NCI-H1694 (cell line): ENCODE data around the gene VPS13A.
"Not testable (repeated sequence)": the region's sequence is repeated elsewhere in the genome, so short reads cannot be mapped to it uniquely, and the experiment has no call there.

Experiments
- DNase-seq: peaks from one replicate; lab custom pipeline; 2025; lab: John Stamatoyannopoulos, UW

The VPS13A gene

DNA sequence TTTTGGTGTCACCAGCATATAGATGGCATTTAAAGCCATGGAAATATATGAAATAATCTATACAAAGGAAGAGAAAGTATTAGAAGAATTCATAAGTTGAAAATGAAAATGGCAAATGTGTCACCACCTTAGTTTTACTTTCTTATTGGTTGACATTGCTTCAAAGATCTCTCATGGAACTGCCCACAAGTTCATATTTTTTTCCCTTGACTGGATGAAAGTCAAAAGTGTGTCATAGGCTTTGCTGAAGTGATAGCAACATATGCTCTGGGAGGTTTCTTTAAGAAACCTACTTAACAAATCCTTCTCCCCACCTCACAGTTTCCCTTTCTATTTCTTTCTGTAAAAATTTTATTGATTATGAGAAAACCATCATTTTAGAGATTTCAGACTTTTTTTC is 127.2 kb downstream of the VPS13A start:
- no peak for DNase-seq

DNA sequence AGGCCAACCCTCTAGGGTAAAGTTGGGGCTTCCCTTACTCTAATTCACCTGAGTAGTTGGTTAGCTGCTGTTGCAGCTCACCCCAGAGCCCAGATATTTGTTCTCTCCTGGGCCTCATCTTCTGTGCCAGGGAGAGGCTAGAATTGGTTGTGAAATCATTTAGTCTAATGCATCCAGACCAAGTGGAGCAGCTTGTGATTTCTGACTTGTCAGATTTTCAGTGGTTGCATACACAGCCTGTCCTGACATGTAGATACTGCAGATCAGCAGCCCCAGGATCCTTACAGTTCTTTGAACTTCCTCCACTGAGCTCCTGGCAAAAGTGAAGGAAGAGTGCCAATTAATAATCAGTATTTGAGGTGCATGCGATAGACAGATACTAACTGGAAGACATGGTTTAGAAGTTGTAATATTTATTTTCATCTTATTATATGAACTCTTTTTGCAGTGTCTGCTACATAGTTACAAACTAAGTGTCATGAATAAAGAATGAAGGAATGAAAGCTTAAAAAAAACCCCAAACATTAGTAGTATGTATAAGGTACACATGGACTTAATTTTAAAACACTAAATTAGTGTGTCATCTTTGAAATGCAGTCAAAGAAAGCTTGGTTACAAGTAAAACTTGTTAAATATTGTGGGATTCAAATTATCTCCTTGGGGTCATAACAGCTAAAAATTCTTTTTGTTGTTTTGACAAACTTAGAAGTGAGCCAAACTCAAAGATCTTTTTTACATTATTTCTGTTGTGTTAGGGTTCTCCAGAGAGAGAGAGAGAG is 128.5 kb downstream of the VPS13A start:
- DNase-seq: no peak

GRCh38 chr9:77307166-77307565 is 129.8 kb downstream of the VPS13A start:
- DNase-seq: no peak

DNA sequence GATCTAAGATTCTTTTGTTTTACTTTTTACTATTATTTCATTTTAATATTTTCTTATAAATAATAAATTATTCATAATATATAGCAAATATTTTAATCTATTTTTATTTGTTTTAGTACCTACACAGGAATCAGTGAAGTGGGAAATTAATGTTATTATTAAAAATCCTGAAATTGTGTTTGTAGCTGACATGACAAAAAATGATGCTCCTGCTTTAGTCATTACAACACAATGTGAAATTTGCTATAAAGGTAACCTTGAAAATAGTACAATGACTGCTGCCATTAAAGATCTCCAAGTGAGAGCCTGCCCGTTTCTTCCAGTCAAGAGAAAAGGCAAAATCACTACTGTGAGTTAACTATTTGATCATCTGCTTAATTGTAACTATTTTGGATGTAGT is 138.7 kb downstream of the VPS13A start:
- DNase-seq: no peak

DNA sequence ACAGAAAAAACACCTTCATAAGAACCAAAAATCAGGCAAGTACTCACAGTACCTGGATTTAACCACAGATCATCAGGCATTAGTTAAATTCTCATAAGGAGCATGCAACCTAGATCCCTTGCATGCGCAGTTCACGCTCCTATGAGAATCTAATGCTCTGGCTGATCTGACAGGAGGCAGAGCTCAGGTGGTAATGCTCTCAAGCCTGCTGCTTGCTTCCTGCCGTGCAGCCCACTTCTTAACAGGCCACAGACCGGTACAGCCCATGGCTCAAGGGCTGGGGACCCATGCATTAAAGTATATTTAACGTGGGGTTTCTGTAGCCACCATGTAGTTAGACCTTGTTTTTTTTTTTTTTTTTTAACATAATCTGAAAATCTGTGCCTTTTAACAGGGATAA is 147.7 kb downstream of the VPS13A start:
- no peak for DNase-seq

- no peak for DNase-seq
Measured at GRCh38 chr9:77328102-77328501, 150.8 kb downstream of the VPS13A start.

DNA sequence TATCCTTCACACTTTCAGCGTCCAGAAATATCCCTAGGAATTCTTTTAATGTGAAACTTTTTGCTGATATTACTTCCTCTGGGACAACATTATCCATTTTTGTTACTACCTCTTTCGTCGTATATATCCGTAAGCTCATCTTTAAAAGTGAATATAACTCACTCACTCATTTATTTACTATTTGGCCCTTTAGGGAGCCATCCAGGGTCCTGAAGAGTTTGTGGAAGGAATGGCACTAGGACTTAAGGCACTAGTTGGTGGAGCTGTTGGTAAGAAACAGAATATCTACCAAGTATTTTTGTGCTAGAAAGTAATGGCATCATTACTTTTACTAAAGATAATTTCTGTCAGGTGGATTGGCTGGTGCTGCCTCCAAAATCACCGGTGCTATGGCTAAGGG is 192.7 kb downstream of the VPS13A start:
- DNase-seq: no peak

GRCh38 chr9:77374266-77374665 is 196.9 kb downstream of the VPS13A start:
- no peak for DNase-seq

DNA sequence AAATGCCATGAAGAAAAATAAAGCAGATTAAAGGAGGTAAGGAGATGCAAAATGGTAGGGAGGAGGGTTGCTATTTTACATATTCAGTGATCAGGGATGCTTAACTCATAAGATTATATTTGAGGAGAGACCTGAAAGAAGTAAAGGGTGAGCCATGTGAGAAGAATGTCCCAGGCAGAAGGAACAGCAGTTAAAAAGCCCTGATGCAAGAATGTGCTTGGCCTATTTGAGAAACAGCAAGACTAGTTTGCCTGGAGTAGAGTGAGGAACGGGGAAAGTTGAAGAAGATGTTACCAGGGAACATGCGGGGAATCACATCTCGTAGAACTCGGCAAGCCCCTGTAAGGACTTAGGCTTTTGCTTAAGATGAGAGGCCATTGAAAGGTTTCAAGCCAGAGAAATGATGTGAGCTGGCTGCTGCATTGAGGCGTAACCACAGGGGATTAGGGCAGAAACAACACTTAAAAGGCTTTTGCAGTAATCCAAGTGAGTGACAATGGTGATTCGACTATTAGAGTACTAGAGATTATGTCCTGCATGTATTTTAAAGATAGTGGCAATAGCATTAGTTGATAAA is 198.7 kb downstream of the VPS13A start:
- DNase-seq: no peak

- DNase-seq: no peak
Measured at GRCh38 chr9:77384406-77384805, 207.1 kb downstream of the VPS13A start.

- DNase-seq: no peak
Measured at GRCh38 chr9:77386187-77386586, 208.9 kb downstream of the VPS13A start.

DNA sequence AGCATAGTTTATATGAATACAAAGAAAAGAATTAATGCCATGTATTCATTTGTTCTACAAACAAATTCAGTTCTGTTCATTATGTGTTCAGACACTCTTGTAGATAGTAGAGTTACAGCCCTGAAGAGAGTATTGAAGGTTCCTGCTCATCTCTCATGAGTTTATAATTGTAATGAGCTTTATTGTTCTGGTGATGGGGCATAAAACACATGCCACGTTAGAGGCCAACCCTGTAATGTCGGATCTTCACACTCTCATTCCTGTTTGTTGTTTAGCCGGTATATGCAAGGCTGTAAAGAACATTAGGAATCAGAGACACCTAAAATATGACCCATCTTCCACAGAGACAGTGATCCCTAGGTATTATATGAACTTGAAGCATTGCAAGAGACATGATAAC is 214.5 kb downstream of the VPS13A start:
- no peak for DNase-seq

DNA sequence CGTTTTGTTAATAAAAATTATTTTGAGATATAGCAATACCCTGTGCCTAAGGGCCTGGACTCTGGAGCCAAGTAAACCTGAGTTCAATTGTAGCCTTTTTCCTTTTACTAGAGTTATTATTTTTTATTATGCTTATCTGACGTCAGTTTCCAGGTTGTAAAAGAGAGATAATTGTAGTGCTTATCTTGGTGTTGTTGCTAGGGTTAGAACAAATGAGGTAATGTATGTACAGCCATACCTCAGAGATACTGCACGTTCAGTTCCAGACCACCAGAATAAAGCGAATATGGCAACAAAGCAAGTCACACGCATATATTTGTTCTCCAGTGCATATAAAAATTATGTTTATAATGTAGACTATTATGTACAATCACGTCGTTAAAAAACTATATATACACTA is 215.0 kb downstream of the VPS13A start:
- DNase-seq: no peak

GRCh38 chr9:77398581-77398980 is 221.2 kb downstream of the VPS13A start:
- not testable (repeated sequence) for DNase-seq

GRCh38 chr9:77399964-77400363 is 222.6 kb downstream of the VPS13A start:
- no peak for DNase-seq

DNA sequence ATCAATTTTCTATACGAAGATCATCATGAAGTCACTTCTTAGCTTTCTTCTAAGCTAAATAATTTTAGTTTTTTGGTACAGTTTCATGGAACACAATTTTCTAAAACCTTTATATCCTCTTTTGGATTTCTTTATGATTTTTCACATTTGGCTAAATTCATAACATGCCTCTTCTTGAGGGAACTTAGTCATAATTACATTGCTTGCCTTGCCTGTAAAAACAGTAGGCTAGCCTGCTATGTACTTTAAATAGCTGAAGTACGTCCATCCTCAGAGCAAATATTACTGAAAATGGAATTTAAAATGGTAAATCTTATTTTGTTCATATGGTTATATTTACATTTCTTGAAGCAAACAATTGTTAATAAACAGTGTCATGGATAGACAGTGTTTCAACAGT is 225.0 kb downstream of the VPS13A start:
- DNase-seq: no peak

- DNase-seq: no peak
Measured at GRCh38 chr9:77403239-77403638, 225.9 kb downstream of the VPS13A start.

DNA sequence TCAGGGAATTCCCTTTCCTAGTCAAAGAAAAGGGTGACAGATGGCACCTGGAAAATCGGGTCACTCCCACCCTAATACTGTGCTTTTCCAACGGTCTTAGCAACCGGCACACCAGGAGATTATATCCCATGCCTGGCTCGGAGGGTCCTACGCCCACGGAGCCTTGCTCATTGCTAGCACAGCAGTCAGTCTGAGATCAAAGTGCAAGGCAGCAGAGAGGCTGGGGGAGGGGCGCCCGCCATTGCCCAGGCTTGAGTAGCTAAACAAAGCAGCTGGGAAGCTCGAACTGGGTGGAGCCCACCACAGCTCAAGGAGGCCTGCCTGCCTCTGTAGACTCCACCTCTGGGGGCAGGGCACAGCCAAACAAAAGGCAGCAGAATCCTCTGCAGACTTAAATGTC is 231.2 kb downstream of the VPS13A start:
- DNase-seq: not testable (repeated sequence)

GRCh38 chr9:77417566-77417965 is 240.2 kb downstream of the VPS13A start:
- no peak for DNase-seq

DNA sequence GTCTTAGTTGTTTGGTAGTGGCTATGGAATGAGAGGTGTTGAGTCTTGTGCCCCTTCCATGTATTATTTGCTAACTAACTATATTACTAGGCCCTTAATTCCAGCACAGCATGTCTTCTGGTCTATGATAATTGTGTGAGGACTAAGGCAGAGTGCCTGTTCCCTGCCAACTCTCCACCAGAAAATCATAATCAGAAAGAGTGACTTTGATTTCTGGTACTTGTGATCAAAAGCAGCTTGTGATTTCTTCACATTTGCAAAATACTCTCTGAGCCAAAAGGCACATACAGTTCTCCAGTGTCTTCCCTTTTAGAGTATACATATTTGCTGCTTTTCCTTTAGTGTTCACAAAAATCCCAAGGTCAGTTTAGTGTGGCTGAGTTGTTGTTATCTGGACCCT is 240.9 kb downstream of the VPS13A start:
- DNase-seq: no peak

DNA sequence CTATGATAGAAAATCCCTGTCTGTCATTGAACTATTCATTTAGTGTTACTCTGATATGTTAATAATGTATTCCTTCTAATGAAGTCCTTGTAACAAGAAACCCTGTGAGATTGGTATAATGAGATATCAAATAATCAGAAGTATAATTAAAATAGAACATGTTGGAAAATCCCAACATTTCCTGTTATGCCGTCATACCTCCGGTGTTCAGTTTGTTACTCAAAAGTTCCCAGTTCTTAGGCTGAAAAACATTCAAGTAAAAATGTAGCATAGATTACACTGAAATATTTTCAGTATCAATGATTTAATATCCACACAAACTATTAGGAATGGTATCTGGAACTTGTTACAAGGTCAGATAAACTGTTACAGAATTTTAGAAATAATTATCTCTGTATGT is 243.3 kb downstream of the VPS13A start:
- DNase-seq: no peak

DNA sequence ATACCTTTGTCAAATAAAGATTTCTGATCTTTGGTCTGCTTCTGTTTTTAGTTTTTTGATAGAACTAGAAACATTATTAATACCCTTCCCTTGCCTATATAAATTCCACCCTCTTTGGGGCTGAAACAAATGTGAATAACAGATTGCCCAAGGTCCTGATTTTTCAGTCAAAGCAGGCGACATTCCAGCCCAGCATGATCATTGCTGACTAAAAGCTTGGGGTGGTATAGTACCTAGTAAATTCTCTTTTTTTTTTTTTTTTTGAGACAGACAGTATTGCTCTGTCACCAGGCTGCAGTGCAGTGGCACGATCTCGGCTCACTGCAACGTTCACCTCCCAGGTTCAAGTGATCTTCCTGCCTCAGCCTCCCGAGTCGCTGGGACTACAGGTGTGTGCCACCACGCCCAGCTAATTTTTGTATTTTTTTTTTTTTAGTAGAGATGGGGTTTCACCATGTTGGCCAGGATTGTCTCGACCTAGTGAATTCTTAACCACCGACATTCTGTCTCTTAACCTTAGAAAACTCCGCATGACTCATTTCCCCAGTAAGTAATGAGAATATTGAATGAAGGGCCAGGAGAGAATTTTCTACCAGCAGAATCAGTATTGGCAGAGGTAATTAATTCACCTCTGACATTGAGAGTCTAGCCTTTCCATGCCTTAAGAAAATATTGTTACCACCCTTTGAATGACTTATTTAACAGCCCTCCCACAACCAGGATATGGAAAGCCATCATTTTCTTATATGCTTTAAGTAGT is 244.4 kb downstream of the VPS13A start:
- no peak for DNase-seq

- no peak for DNase-seq
Measured at GRCh38 chr9:77422969-77423368, 245.6 kb downstream of the VPS13A start.
